Mucosa of rectum (tissue), 2 donors: Measurements from ENCODE around the gene EHD3.
"Not testable (repeated sequence)": the region's sequence is repeated elsewhere in the genome, so short reads cannot be mapped to it uniquely, and the experiment has no call there.

Experiments used
- H3K27ac ChIP-seq, 2 donors: one replicate each; pipeline ENCODE4 v1.7.0; 2013; ENCODE audit warnings: inconsistent platforms in 2 of 2, low read depth in 2 of 2, low read length in 2 of 2
- H3K27me3 ChIP-seq, 2 donors: one replicate each; pipeline ENCODE4 v1.7.0; 2013; ENCODE audit warnings: low read length in 2 of 2; ENCODE audit not compliant: control insufficient read depth in 2 of 2, insufficient read depth in 2 of 2
- H3K36me3 ChIP-seq, 2 donors: one replicate each; pipeline ENCODE4 v1.7.0; 2013; ENCODE audit warnings: low read length in 2 of 2; ENCODE audit not compliant: control insufficient read depth in 2 of 2, insufficient read depth in 2 of 2
- H3K4me1 ChIP-seq, 2 donors: one replicate each; pipeline ENCODE4 v1.7.0; 2013; ENCODE audit warnings: low read length in 2 of 2, mild to moderate bottlenecking in 1 of 2; ENCODE audit not compliant: control insufficient read depth in 2 of 2, insufficient read depth in 2 of 2
- H3K4me3 ChIP-seq, 2 donors: one replicate each; pipeline ENCODE4 v1.7.0; 2013; ENCODE audit warnings: low read length in 2 of 2
- H3K9ac ChIP-seq, 2 donors: one replicate each; pipeline ENCODE4 v1.7.0; 2013; ENCODE audit warnings: low read length in 2 of 2, low read depth in 1 of 2, mild to moderate bottlenecking in 1 of 2
- H3K9me3 ChIP-seq, 2 donors: one replicate each; pipeline ENCODE4 v1.7.0; 2013; ENCODE audit warnings: low read length in 2 of 2; ENCODE audit not compliant: control insufficient read depth in 2 of 2
- donor health status: healthy.
- donor health status: Normal muscosa, but diverticular disease.

Gene EHD3

DNA sequence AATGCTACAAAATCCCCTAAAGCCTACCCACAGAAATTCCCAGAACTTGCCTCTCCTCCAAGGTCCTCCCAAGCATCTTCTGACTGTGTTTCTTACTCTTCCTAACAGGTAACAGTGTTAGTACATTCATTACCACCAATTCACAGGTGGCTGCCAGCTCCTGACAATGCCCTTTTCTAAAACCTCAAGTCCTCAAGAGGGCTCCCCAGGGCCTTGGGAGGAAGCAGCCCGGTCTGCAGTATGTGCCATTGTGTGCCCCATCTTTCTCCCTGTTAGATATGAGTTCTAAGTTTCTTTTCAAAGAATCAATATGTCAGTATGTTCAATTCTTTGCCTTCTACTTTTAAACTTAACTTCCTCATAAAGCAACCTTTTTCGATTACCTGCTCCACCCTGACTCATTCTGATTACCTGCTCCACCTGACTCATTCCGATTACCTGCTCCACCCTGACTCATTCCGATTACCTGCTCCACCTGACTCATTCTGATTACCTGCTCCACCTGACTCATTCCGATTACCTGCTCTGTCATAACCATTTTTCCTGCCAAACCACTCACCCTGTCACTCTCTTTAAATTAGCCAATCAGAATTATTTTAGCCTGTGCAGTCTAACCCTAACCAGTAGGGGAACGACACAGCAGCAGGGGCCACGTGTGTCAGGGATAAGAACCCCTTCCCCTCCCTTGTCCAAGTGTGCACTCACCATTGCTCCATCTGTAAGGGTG is 49.4 kb downstream of the EHD3 start:
- peak overlapping the region in 1 of 2 donors; percentile 38 for H3K27ac ChIP-seq
- not testable (repeated sequence) for H3K36me3 ChIP-seq, H3K9me3 ChIP-seq, H3K4me1 ChIP-seq, H3K9ac ChIP-seq, H3K4me3 ChIP-seq, H3K27me3 ChIP-seq

DNA sequence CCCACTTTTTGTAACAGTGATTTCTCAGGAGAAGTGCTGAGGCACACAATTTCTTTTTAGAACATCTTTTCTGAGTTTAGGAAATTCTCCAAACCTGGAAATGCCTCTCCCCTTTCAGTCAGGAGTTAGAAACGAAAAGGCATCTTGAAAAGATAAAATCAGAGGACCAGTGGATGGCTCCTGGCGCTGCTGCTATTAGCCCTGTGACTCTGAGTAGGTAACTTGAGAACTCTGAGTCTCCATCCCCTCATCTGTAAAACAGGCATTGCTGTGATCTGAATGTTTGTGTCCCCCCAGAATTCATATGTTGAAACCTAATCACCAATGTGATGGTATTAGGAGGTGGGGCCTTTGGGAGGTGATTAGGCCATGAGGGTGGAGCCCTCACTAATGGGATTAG is 50.2 kb downstream of the EHD3 start:
- Histone ChIP-seq H3K4me1 (no peaks in the 10 kb centered on the region), H3K27ac (no peak overlapping the region), H3K4me3 (no peak overlapping the region), H3K36me3 (no peaks in the 10 kb centered on the region), H3K27me3 (no peaks in the 10 kb centered on the region), H3K9me3 (no peaks in the 10 kb centered on the region), H3K9ac (no peak overlapping the region)

DNA sequence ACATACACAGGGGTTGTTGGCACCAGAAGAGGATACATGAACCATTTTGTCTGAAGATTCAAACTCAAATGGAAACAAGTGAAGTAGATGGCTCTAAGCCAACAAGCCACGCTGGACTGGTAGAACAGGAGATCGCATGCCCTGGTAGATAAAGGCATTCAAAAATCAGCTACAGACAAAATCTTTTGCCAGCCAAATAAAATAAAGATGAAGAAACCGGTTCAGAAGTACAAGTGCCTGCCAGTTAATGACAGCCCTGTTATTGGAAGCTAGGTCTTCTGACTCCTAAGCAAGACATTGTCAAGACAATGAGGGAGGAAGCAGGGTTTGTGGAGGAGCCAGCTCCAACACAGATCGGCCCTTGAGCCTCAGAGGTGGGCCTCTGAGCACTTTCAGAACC is 52.3 kb downstream of the EHD3 start:
- Histone ChIP-seq H3K27ac (no peak overlapping the region), H3K9me3 (no peaks in the 10 kb centered on the region), H3K9ac (no peak overlapping the region), H3K4me3 (no peak overlapping the region), H3K36me3 (no peaks in the 10 kb centered on the region), H3K27me3 (no peaks in the 10 kb centered on the region), H3K4me1 (no peaks in the 10 kb centered on the region)

DNA sequence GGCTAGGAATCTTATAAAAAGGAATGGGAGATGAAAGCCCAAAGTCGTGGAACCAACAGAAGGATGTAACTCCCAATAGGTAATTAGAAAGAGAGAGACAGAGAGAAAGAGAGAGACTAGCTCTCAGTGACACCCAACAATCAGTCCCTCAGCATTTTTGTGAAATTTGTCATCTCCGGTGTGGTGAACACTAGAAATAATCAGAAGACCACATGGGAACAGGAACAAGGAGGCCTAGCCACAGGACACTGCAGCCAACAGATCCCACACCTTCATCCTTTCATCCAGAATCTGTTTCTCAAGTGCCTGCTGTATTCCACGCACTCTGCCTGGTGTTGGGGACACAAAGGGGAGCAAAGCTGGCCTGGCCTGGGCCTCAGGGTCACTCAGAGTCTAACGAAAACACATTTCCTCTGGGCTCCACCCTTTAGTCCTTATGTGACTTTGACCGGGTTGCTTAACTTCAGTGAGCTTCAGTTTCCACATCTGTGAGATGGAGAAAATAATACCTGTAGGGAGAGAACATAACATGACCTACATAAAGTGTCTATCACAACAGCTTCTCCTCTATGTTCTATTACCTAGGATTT is 53.1 kb downstream of the EHD3 start:
- H3K27me3 ChIP-seq, result no peaks in the 10 kb centered on the region
- H3K9ac ChIP-seq, result no peak overlapping the region
- H3K4me3 ChIP-seq, result no peak overlapping the region
- no peak overlapping the region for H3K27ac ChIP-seq
- H3K9me3 ChIP-seq, result no peaks in the 10 kb centered on the region
- no peaks in the 10 kb centered on the region for H3K36me3 ChIP-seq
- H3K4me1 ChIP-seq, result no peaks in the 10 kb centered on the region

DNA sequence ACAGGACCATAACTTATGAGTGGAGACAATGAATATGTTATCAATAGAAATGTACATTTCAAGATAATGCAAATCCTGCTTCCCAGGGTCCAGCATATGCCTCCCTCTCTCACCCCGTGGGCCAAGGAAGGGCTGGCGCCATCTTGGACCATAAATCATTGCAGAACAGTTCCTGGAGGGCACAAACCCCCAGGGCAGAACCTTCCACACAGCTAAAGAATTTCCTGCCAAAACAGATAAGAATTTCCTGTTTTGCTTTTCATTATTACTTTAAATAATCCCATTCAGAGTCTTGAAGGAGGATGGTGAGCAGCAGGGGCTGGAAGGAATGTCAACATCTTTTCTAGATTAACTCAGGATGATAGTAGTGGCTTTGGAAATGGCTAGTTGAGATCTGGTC is 53.7 kb downstream of the EHD3 start:
- no peak overlapping the region for H3K4me3 ChIP-seq
- no peaks in the 10 kb centered on the region for H3K36me3 ChIP-seq
- H3K27ac ChIP-seq, result no peak overlapping the region
- no peaks in the 10 kb centered on the region for H3K9me3 ChIP-seq
- H3K9ac ChIP-seq, result no peak overlapping the region
- no peaks in the 10 kb centered on the region for H3K27me3 ChIP-seq
- no peaks in the 10 kb centered on the region for H3K4me1 ChIP-seq

DNA sequence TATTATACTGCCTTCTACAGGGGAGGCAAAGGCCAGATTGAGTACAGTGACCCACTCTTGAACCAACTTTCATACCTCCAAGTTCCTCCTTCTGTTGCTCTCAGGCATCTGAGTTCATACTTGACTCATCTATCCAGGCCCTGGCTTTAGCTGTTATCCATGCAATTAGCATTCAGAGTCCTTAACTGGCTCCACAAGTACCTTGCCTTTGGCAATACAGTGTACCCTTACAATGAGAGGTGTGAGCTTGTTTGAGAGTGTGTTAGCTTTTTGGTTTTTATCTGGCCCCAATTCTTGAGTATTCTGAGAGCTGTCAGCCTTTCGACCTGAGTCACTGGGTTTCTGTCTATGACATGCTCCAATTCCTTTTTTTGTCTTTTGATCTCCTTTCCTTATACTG is 60.2 kb downstream of the EHD3 start:
- no peaks in the 10 kb centered on the region for H3K36me3 ChIP-seq
- no peaks in the 10 kb centered on the region for H3K4me1 ChIP-seq
- H3K4me3 ChIP-seq, result no peak overlapping the region
- H3K9ac ChIP-seq, result no peak overlapping the region
- no peaks in the 10 kb centered on the region for H3K27me3 ChIP-seq
- no peaks in the 10 kb centered on the region for H3K9me3 ChIP-seq
- H3K27ac ChIP-seq, result no peak overlapping the region

DNA sequence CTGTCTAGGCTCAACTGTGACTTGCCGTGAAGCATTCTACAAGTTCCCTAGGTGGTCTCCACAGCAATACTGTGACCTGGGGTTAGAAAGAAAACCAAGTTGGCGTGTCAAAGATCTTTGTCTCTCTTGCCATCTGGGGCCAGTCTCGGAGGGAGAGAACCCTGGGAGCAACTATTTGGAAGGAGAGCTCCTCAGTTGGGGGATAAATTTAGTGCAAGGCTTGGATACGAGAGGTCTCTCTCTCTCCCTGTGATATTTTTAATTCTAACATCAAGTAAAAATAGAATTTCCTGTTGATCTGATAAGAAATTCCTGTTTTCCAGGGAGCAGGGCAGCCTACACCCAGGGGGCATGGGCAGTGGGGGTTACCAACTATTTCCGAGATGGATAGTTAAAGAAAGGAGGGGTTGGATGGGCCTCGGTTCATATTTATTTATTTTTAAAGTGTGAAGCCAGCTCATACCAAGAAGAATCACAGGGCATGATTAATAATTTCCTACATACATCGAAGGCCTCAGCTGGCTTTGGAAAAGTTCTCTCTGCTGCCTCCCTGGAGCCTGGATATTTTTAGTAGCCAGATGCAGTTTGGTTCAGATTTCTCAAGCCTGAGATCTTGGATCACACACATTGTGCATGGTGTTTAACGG is 62.8 kb downstream of the EHD3 start:
- no peaks in the 10 kb centered on the region for H3K36me3 ChIP-seq
- no peak overlapping the region for H3K9ac ChIP-seq
- H3K4me3 ChIP-seq, result no peak overlapping the region
- no peaks in the 10 kb centered on the region for H3K4me1 ChIP-seq
- no peak overlapping the region for H3K27ac ChIP-seq
- no peaks in the 10 kb centered on the region for H3K9me3 ChIP-seq
- H3K27me3 ChIP-seq, result no peaks in the 10 kb centered on the region

DNA sequence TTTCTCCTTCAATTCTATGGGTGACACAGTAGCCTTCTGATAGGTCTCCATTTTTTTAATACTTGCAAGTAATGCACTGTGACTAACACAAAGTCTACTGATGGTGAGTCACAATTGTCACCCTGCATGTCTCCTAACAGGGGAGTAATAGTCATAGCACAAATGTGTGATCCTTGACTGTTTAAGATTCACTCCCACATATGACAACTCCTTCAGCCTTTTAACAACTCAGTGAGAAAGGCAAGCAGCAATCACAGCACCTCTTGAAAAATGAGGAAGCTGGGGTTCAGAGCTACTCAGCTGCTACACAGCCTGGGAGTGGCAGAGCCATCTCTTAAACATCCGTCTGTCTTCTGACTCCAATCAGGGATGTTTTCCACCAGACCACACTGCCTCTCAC is 63.8 kb downstream of the EHD3 start:
- Histone ChIP-seq H3K9me3 (no peaks in the 10 kb centered on the region), H3K27ac (no peak overlapping the region), H3K27me3 (no peaks in the 10 kb centered on the region), H3K4me3 (no peak overlapping the region), H3K36me3 (no peaks in the 10 kb centered on the region), H3K4me1 (no peaks in the 10 kb centered on the region), H3K9ac (no peak overlapping the region)

DNA sequence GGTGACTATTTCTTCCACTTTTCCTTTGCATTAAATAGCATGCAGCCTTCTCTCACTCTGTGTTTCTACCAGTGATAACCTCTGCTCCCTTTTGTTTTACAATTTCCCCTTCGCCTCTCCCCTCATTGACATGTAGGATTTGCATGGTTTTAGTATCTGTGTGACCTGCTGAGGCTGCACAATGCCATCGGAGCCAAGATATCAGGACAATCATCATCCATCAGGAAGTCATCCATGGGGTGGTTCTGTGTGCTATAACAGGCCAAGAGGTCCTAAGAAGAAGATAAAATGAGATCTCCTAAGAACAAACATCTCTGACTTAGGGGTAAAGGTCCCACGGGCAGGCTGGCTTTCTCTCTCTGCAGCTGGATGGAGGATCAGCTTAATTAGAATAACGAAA is 65.6 kb downstream of the EHD3 start:
- Histone ChIP-seq H3K9me3 (no peaks in the 10 kb centered on the region), H3K36me3 (no peaks in the 10 kb centered on the region), H3K4me3 (no peak overlapping the region), H3K9ac (no peak overlapping the region), H3K27me3 (no peaks in the 10 kb centered on the region), H3K4me1 (no peaks in the 10 kb centered on the region), H3K27ac (no peak overlapping the region)

DNA sequence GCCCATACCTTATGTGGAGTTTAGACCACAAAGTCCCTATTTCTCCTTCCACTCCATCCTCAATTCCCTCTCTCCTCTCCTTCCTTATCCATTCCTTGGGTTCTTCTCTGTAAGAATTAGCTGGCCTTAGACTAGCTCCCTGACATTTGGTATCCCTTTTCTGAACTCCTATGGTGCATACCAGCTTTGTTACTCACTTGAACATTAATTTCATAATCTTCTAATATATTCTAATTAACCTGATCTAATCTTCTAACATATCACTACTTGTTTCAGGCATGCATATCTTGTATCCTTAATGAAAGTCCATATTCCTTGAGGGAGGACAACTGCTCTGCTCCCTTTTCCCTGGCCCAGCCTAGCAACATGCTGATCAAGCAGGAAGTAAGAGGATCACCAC is 66.4 kb downstream of the EHD3 start:
- no peaks in the 10 kb centered on the region for H3K36me3 ChIP-seq
- no peaks in the 10 kb centered on the region for H3K4me1 ChIP-seq
- H3K27ac ChIP-seq, result no peak overlapping the region
- no peak overlapping the region for H3K9ac ChIP-seq
- H3K27me3 ChIP-seq, result no peaks in the 10 kb centered on the region
- H3K4me3 ChIP-seq, result no peak overlapping the region
- H3K9me3 ChIP-seq, result no peaks in the 10 kb centered on the region
